ENCODE data around the gene MTNR1B.

DNA sequence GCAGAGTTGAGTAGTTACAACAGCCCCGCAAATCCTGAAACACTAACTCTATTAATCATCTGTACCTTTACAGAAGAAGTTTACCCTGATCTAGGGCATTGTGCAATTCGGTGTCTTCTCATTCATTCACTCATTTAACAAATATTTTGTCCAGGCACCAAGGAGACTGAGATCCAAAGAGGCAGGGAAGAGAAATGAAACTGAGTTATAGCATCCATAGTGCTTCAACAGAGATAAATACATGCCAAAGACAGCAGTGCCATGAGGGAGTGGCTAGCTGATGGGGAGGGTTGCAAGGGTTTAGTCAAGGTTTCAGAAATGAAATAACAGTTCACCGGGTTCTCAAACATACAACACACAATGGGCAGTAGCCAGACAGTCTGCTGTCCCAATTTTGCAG is 40.2 kb upstream of the MTNR1B start:
- TF ChIP-seq, protein P1, sequence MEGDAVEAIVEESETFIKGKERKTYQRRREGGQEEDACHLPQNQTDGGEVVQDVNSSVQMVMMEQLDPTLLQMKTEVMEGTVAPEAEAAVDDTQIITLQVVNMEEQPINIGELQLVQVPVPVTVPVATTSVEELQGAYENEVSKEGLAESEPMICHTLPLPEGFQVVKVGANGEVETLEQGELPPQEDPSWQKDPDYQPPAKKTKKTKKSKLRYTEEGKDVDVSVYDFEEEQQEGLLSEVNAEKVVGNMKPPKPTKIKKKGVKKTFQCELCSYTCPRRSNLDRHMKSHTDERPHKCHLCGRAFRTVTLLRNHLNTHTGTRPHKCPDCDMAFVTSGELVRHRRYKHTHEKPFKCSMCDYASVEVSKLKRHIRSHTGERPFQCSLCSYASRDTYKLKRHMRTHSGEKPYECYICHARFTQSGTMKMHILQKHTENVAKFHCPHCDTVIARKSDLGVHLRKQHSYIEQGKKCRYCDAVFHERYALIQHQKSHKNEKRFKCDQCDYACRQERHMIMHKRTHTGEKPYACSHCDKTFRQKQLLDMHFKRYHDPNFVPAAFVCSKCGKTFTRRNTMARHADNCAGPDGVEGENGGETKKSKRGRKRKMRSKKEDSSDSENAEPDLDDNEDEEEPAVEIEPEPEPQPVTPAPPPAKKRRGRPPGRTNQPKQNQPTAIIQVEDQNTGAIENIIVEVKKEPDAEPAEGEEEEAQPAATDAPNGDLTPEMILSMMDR (IDR thresholded peaks at IDR 0.05) = no peak
- TF ChIP-seq POLR2A (IDR thresholded peaks at IDR 0.05) = no peak

Data from lower leg skin (tissue), 3 donors.